GM12891 (cell line): ENCODE measurements around the gene JMJD7.

Experiments used
- POLR2A ChIP-seq: IDR thresholded peaks from 2 replicates; pipeline ENCODE4 v1.6.1; 2011; ENCODE audit warnings: low read depth, low read length, control low read depth
- POLR2AphosphoS5 ChIP-seq: IDR thresholded peaks from 2 replicates; pipeline ENCODE4 v1.6.1; 2011; ENCODE audit warnings: low read depth, low read length, control low read depth

- TF ChIP-seq POLR2AphosphoS5 = no peak
- TF ChIP-seq POLR2A = no peak
Observed at GRCh38 chr15:41789662-41790061, 38.2 kb upstream of the JMJD7 start.
